IMR-90 (cell line): Measurements from ENCODE around the gene MAN2A2.

Experiments
- BHLHE40 ChIP-seq: fragments of 150-350 bp; IDR thresholded peaks from 2 replicates; pipeline ENCODE4 v1.6.1; 2016; ENCODE audit warnings: mild to moderate bottlenecking, low read depth, low read length
- CEBPB ChIP-seq: IDR thresholded peaks from 2 replicates; pipeline ENCODE4 v1.6.1; 2012; ENCODE audit warnings: low read depth, low read length, improper control_type of control experiment
- FOS ChIP-seq: fragments of 150-350 bp; IDR thresholded peaks from 2 replicates; pipeline ENCODE4 v1.6.1; 2016; ENCODE audit warnings: low read depth, low read length
- MAFK ChIP-seq: IDR thresholded peaks from 2 replicates; pipeline ENCODE4 v1.6.1; 2012; ENCODE audit warnings: low read depth, low read length, improper control_type of control experiment
- MXI1 ChIP-seq: IDR thresholded peaks from 2 replicates; pipeline ENCODE4 v1.6.1; 2012; ENCODE audit warnings: low read depth, mild to moderate bottlenecking, low read length, moderate library complexity, borderline replicate concordance
- NFE2L2 ChIP-seq: fragments of 150-350 bp; IDR thresholded peaks from 2 replicates; pipeline ENCODE4 v1.6.1; 2016; ENCODE audit warnings: low read depth, mild to moderate bottlenecking, low read length
- POLR2A ChIP-seq: IDR thresholded peaks from 2 replicates; pipeline ENCODE4 v1.6.1; 2012; ENCODE audit warnings: mild to moderate bottlenecking, low read depth, low read length
- RAD21 ChIP-seq: IDR thresholded peaks from 2 replicates; pipeline ENCODE4 v1.6.1; 2012; ENCODE audit warnings: low read length, improper control_type of control experiment
- RCOR1 ChIP-seq: IDR thresholded peaks from 2 replicates; pipeline ENCODE4 v1.6.1; 2012; ENCODE audit warnings: mild to moderate bottlenecking, low read length, improper control_type of control experiment; ENCODE audit not compliant: insufficient replicate concordance
- RFX5 ChIP-seq: IDR thresholded peaks from 2 replicates; pipeline ENCODE4 v1.8.0; 2012; ENCODE audit warnings: low read depth, mild to moderate bottlenecking, low read length, moderate library complexity
- SMC3 ChIP-seq: fragments of 150-350 bp; IDR thresholded peaks from 2 replicates; pipeline ENCODE4 v1.6.1; 2016; ENCODE audit warnings: low read depth, mild to moderate bottlenecking, antibody characterized with exemption, low read length, moderate library complexity
- TF ChIP-seq, protein P1 (sequence below): conservative IDR thresholded peaks from 2 replicates; pipeline ENCODE4 v1.5.1; 2012; ENCODE audit warnings: mild to moderate bottlenecking, low read depth, low read length, improper control_type of control experiment
- TF ChIP-seq, protein P2 (sequence below): fragments of 150-350 bp; IDR thresholded peaks from 2 replicates; pipeline ENCODE4 v1.6.1; 2016; ENCODE audit warnings: low read depth, mild to moderate bottlenecking, low read length, moderate library complexity, borderline replicate concordance
- TF ChIP-seq, protein P3 (sequence below): fragments of 150-350 bp; IDR thresholded peaks from 2 replicates; pipeline ENCODE4 v1.6.1; 2017; ENCODE audit warnings: mild to moderate bottlenecking, antibody characterized with exemption, low read length, low read depth

DNA sequence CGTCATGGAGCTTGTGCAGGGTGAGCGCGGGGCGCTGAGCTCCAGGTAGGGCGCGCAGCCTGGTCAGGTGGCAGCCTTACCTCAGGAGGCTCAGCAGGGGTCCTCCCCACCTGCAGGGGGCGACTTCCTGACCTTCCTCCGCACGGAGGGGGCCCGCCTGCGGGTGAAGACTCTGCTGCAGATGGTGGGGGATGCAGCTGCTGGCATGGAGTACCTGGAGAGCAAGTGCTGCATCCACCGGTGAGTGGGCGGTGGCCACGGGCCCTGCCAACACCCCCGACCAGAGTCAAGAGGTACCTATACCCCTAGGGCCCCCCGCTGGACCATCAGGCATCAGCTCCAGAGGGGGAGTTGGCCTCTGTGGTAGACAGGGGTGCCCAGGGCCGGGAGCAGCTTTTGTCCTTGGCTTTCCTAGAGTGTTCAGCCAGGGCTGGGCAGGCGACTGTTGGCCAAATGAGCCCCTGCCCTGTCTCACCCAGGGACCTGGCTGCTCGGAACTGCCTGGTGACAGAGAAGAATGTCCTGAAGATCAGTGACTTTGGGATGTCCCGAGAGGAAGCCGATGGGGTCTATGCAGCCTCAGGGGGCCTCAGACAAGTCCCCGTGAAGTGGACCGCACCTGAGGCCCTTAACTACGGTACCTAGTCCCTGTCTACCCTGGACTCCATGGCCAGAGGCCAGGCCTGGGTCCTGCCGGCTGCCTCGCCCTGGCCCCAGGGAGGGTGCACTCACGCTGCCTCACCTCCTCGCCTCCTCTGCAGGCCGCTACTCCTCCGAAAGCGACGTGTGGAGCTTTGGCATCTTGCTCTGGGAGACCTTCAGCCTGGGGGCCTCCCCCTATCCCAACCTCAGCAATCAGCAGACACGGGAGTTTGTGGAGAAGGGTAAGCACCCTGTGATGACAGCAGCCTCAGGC lies 9.7 kb upstream of the MAN2A2 start:
- TF ChIP-seq, protein P1, sequence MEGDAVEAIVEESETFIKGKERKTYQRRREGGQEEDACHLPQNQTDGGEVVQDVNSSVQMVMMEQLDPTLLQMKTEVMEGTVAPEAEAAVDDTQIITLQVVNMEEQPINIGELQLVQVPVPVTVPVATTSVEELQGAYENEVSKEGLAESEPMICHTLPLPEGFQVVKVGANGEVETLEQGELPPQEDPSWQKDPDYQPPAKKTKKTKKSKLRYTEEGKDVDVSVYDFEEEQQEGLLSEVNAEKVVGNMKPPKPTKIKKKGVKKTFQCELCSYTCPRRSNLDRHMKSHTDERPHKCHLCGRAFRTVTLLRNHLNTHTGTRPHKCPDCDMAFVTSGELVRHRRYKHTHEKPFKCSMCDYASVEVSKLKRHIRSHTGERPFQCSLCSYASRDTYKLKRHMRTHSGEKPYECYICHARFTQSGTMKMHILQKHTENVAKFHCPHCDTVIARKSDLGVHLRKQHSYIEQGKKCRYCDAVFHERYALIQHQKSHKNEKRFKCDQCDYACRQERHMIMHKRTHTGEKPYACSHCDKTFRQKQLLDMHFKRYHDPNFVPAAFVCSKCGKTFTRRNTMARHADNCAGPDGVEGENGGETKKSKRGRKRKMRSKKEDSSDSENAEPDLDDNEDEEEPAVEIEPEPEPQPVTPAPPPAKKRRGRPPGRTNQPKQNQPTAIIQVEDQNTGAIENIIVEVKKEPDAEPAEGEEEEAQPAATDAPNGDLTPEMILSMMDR = no peak
- TF ChIP-seq CEBPB = no peak
- TF ChIP-seq RAD21 = no peak
- TF ChIP-seq, protein P2, sequence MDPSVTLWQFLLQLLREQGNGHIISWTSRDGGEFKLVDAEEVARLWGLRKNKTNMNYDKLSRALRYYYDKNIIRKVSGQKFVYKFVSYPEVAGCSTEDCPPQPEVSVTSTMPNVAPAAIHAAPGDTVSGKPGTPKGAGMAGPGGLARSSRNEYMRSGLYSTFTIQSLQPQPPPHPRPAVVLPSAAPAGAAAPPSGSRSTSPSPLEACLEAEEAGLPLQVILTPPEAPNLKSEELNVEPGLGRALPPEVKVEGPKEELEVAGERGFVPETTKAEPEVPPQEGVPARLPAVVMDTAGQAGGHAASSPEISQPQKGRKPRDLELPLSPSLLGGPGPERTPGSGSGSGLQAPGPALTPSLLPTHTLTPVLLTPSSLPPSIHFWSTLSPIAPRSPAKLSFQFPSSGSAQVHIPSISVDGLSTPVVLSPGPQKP = no peak
- no peak for TF ChIP-seq POLR2A
- TF ChIP-seq NFE2L2 = no peak
- no peak for TF ChIP-seq RCOR1
- TF ChIP-seq RFX5 = no peak
- no peak for TF ChIP-seq SMC3
- no peak for TF ChIP-seq MXI1
- TF ChIP-seq MAFK = no peak
- TF ChIP-seq, protein P3, sequence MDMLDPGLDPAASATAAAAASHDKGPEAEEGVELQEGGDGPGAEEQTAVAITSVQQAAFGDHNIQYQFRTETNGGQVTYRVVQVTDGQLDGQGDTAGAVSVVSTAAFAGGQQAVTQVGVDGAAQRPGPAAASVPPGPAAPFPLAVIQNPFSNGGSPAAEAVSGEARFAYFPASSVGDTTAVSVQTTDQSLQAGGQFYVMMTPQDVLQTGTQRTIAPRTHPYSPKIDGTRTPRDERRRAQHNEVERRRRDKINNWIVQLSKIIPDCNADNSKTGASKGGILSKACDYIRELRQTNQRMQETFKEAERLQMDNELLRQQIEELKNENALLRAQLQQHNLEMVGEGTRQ = no peak
- TF ChIP-seq BHLHE40 = no peak
- TF ChIP-seq FOS = no peak
